Activated T-helper 1 cell treated with anti-CD3 and anti-CD28 coated beads, Interleukin-12 subunit alpha, Interleukin-12 subunit beta, Interleukin-2, Interleukin-4 antibody, amounts not matched to agents 30 ng/mL and 10 ng/mL and 1 ng/mL, durations not matched to agents 14 hours and 24 hours and 36 hours (primary cell): ENCODE measurements around the gene PLD5. TPM values are rescaled to one million over a fixed set of nuclear protein-coding genes. Genes with fewer than 3 reads are reported as not detected.
"Not testable (repeated sequence)": the region's sequence is repeated elsewhere in the genome, so short reads cannot be mapped to it uniquely, and the experiment has no call there.

Experiments
- DNase-seq: peaks from one replicate; pipeline ENCODE4 v3.0.0; 2021; ENCODE audit warnings: low spot score
- H3K27ac Mint-ChIP-seq: one replicate; pipeline ENCODE4 v1.8.0; 2021; ENCODE audit warnings: mild to moderate bottlenecking, mixed read lengths
- H3K27me3 Mint-ChIP-seq: one replicate; pipeline ENCODE4 v1.8.0; 2022; ENCODE audit warnings: mild to moderate bottlenecking, moderate library complexity, mixed read lengths; ENCODE audit not compliant: insufficient read depth
- H3K36me3 Mint-ChIP-seq: one replicate; pipeline ENCODE4 v1.8.0; 2021; ENCODE audit warnings: low read depth, mixed read lengths
- H3K4me1 Mint-ChIP-seq: one replicate; pipeline ENCODE4 v1.8.0; 2021; ENCODE audit warnings: low read depth, mixed read lengths
- H3K4me3 Mint-ChIP-seq: one replicate; pipeline ENCODE4 v1.8.0; 2021; ENCODE audit warnings: mild to moderate bottlenecking, moderate library complexity, mixed read lengths
- H3K9me3 Mint-ChIP-seq: one replicate; pipeline ENCODE4 v1.8.0; 2021; ENCODE audit warnings: mixed read lengths
- intact Hi-C: fragments of 100-400 bp; cut with micrococcal nuclease; formaldehyde crosslinking; loops from one replicate; pipeline ENCODE4 v1.15.1; 2024
- total RNA-seq: library from RNA; stranded (reverse); gene quantifications from 2 replicates; pipeline ENCODE4 v1.2.3, GENCODE V29; 2022

PLD5 gene
- total RNA-seq, 1 donor from 2014 or later = not detected

DNA sequence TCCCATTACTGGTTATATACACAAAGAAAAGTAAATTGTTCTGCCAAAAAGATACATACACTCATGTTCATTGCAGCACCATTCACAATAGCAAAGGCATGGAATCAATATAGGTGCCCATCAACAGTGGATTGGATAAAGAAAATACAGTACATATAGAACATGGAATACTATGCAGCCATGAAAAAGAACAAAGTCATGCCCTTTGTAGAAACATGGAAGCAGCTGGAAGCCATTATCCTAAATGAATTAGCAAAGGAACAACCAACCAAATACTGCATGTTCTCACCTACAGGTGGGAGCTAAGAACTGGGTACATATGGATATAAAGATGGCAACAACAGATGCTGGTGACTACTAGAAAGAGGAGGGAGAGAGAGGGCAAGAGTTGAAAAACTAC is 132.6 kb downstream of the PLD5 start:
- intact Hi-C loops = no loop called here
- Mint-ChIP-seq H3K4me3 (no peak overlapping the region), H3K27ac (no peak overlapping the region), H3K36me3 (no peaks in the 10 kb centered on the region), H3K4me1 (no peaks in the 10 kb centered on the region), H3K27me3 (no peaks in the 10 kb centered on the region), H3K9me3 (no peaks in the 10 kb centered on the region)
- DNase-seq = no peak

DNA sequence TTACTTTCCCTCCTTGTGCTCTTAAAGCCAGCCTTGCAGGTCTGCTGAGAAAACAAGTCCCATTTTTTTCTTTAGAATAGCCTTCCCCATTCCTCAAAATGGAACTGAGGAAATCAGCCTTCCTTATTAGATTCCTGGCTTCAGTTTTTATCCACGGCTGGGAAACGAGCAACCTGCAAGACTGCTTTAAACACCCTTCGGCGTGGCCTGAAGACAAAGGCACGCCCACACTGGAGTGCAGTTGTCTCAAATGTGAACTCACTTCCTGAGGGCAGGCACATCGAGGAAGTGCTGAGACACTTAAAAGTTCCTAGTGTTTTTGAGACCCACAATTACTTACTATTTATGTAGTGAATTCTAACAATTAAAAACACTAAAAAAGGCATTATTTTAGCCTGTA is 148.4 kb downstream of the PLD5 start:
- DNase-seq, H3K4me1 Mint-ChIP-seq, H3K27me3 Mint-ChIP-seq, H3K36me3 Mint-ChIP-seq, H3K4me3 Mint-ChIP-seq, H3K27ac Mint-ChIP-seq, intact Hi-C loops: not testable (repeated sequence)
- H3K9me3 Mint-ChIP-seq = peaks cover 20% of the 10 kb centered on the region

DNA sequence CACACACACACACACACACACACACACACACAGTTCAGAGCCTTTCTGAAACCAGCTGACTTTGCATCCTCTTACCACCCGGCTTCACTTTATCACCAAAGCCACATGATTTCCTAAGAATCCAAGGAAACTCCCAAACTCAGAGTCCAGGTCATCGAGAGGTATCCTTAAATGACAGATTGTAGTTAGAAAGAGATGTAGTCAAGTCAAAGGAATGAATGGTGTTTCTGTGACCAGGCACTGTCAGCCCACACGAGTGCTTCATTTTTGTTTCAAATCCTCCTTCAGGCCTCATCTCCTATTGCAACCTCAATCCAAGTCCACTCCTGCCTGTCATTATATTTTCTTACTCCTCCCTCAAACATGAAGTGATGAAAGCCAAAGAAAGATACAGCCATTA is 174.1 kb downstream of the PLD5 start:
- not testable (repeated sequence) for H3K4me1 Mint-ChIP-seq

DNA sequence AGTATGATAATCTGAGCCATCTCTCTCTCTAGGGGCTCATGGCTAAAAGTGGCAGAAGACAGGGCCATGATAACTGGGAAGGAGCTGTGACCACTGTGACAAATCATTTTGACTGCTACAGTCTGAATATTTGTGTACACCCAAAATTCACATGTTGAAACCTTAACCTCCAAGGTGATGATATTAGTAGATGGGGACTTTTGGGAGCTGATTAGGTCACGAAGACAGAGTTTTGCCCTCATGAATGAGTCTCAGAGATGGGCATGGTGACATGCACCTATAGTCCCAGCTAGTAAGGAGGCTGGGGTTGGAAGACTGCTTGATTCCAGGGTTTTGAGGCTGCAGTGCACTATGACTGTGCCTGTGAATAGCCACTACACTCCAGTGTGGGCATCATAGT is 174.9 kb downstream of the PLD5 start:
- H3K4me1 Mint-ChIP-seq = no peaks in the 10 kb centered on the region
- no peak overlapping the region for H3K27ac Mint-ChIP-seq
- no peaks in the 10 kb centered on the region for H3K9me3 Mint-ChIP-seq
- intact Hi-C loops = no loop called here
- H3K27me3 Mint-ChIP-seq = no peaks in the 10 kb centered on the region
- DNase-seq = no peak
- H3K4me3 Mint-ChIP-seq = no peak overlapping the region
- H3K36me3 Mint-ChIP-seq = no peaks in the 10 kb centered on the region

More for the DNA sequence above, 174.1 kb downstream of the PLD5 start:
- DNase-seq, intact Hi-C loops, H3K27me3 Mint-ChIP-seq, H3K4me3 Mint-ChIP-seq, H3K27ac Mint-ChIP-seq, H3K9me3 Mint-ChIP-seq, H3K36me3 Mint-ChIP-seq: not testable (repeated sequence)

DNA sequence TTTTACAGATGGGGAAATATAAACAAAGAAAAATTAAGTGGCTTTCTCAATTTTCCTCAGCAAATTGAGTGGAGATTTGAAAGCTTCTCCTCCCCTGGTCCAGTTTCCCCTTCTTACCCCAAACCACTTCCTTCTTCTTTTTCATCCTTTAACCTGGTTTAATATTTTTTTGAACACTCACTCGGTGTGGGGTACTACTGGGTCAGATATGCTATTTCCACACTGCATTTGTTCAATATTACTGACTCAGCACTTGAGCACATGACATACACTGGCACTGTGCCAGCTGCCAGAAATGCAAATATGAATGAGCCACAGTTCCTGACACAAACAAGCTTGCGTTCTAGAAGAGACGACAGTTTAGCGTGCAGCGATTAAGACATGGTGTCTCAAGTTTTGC is 193.6 kb downstream of the PLD5 start:
- H3K4me1 Mint-ChIP-seq, DNase-seq, H3K4me3 Mint-ChIP-seq, intact Hi-C loops, H3K27ac Mint-ChIP-seq, H3K36me3 Mint-ChIP-seq, H3K9me3 Mint-ChIP-seq, H3K27me3 Mint-ChIP-seq: not testable (repeated sequence)

DNA sequence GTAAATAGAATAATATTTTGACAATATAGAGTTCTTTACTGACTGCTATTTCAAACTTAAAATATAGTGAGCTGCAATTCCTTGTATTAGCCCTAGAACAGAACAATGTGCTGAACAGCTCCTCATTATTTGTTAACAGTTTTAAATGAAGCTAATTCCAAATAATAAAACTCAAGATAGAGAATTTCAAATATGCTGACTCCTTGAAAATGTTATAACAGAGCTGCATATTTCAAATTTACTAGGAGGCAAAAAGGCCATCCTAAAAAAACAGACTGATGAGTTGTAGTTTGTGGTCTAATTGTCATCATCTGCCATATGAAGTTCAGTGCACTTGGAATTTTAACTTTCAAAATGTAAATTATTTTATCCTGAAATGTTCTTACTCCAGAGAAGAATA is 197.1 kb downstream of the PLD5 start:
- H3K4me3 Mint-ChIP-seq, intact Hi-C loops, H3K4me1 Mint-ChIP-seq, H3K9me3 Mint-ChIP-seq, H3K27me3 Mint-ChIP-seq, DNase-seq, H3K27ac Mint-ChIP-seq, H3K36me3 Mint-ChIP-seq: not testable (repeated sequence)

DNA sequence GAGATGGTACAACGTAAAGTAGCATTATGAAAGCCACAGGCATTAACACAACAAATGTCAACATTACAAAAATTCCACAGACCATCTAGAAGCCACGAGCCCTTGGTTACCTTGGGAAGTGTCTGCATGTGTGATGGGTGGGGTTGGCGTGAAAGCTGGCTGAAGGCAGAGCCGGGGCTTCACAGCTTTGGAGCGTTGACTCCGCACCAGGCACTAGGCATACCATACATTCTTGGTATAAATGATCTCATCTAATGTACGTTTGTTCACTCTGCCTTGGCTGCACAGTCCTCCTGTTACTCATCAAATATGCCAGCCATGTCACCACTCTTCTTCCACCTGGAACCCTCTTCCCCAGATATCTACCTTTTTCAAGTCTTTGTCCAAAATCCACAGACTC is 202.5 kb downstream of the PLD5 start:
- H3K4me3 Mint-ChIP-seq, H3K36me3 Mint-ChIP-seq, intact Hi-C loops, H3K4me1 Mint-ChIP-seq, H3K27me3 Mint-ChIP-seq, H3K9me3 Mint-ChIP-seq, DNase-seq, H3K27ac Mint-ChIP-seq: not testable (repeated sequence)

DNA sequence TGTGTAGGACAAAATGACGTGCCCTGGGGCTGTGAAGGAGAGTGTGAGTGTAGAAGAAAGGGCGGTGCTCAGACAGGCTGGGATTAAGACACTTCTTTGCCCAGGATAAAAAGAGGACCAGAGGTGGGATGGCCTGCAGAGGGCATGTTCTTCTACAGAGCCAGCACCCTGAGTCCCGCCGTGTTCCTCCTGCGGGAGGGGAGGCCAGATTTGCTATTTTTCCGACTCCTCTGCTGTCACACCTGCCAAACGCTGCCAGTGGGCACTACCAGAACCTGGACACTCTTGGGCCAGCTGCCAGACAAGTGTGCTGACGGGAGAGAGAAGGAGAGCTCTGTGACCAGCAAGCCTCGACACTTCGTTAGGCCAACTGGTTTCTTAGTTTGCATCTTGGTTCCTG is 206.4 kb downstream of the PLD5 start:
- Mint-ChIP-seq H3K4me3 (no peak overlapping the region), H3K36me3 (no peaks in the 10 kb centered on the region), H3K27ac (no peak overlapping the region), H3K9me3 (no peaks in the 10 kb centered on the region), H3K4me1 (no peaks in the 10 kb centered on the region), H3K27me3 (no peaks in the 10 kb centered on the region)
- intact Hi-C loops = no loop called here
- no peak for DNase-seq

DNA sequence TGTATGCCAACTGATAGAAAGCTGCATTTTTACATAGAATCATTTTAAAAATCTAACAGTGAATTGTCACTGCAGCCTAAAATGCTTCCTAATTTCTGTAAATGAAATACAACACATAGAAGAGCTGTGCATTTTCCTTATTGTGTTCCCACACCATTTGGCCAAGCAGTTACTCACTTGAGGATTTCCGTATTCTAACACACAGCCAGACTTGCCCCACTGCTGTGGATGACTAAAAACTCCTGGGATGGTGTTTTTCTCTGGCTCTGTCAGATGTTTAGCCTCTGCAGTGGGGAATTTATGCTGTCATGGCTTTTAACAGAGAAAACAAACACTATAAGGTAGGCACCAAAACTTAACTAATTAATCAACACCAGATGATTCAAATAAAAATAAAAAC is 209.6 kb downstream of the PLD5 start:
- H3K4me1 Mint-ChIP-seq, H3K27ac Mint-ChIP-seq, H3K9me3 Mint-ChIP-seq, H3K36me3 Mint-ChIP-seq, intact Hi-C loops, H3K27me3 Mint-ChIP-seq, H3K4me3 Mint-ChIP-seq, DNase-seq: not testable (repeated sequence)

DNA sequence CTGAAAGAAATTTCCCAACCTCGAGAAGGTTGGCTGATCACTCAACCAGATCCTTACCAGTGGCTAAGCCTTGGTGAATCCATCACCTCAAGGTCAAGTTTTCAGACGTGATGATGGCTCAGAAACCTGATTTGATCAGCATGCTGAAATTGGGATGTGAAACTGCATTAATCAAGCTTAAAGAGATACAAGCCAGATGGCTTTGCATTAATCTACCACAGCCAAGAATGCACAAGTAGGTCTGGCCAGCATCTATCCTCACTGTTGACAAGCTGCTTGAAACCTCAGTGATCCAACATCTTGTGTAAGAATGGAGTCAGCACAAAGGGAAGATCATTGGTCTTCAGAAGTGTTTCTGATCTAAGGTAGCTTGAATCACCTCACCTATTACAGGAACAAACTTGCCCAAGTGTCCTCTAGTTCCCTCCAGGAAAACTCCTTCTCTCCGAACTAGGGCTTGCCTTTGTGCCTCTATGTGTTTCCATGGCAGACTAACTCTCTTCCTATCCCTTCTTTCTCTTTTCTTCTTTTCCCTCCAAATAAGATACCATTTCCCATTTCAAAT is 210.3 kb downstream of the PLD5 start:
- H3K36me3 Mint-ChIP-seq, H3K4me1 Mint-ChIP-seq, H3K27ac Mint-ChIP-seq, H3K27me3 Mint-ChIP-seq, intact Hi-C loops, DNase-seq, H3K4me3 Mint-ChIP-seq, H3K9me3 Mint-ChIP-seq: not testable (repeated sequence)

DNA sequence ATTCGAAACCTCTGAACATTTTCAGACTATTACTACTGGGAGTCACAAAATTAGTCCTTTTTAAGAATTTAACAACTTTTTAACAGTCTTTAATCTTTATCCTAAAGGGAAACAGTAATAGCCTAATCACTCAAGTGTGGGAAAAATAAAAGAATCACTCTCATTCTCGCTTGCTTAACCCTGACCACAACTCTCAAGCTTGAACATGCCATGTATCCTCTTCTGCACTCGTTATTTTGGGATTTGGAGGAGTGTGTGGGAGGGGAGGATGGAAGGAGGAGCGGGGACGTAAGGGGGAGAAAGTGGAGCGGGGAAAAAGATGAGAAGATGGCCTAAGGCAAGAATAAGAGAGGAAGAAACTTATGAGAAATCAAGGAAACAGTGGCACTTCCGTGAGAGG is 215.8 kb downstream of the PLD5 start:
- DNase-seq, H3K36me3 Mint-ChIP-seq, H3K27me3 Mint-ChIP-seq, H3K9me3 Mint-ChIP-seq, H3K4me1 Mint-ChIP-seq, H3K27ac Mint-ChIP-seq, H3K4me3 Mint-ChIP-seq, intact Hi-C loops: not testable (repeated sequence)

DNA sequence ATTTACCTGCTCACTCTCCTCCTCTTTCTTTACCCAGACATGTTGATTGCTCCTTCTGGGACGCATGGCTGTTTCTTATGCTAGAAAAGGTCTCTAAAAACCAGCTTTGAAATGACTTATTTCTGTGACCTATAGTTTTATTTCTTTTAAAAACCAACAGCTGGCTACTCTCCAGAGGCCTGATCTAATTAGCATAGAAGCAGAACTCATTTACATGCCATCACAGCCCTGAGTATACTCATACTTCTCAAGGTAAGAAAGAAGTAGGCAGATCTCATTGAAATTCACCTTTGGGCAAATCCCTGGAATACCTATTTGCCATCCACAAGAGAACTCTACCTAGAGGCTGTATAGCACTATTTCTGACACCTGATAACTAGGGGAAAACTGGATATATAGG is 230.7 kb downstream of the PLD5 start:
- H3K27me3 Mint-ChIP-seq, DNase-seq, H3K4me3 Mint-ChIP-seq, H3K36me3 Mint-ChIP-seq, H3K9me3 Mint-ChIP-seq, H3K4me1 Mint-ChIP-seq, intact Hi-C loops, H3K27ac Mint-ChIP-seq: not testable (repeated sequence)

DNA sequence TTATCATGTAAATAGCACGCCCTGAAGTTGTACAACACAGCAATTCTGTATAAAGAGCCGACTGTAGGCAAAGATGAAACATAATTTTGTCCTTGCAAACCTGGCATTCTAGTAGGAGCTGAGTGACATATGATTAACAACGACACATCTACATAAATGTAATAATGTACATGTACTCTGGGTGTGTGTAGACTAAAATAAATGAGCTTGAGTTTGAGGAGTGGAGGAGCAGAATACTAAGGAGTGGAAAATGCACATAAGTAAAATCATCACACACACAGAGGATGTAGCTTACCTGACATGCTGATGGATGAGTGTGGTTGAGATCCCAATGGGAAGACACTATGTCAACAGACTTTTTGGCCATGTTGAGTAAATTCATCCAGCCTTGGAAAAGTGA is 236.4 kb downstream of the PLD5 start:
- H3K27me3 Mint-ChIP-seq, intact Hi-C loops, H3K4me1 Mint-ChIP-seq, DNase-seq, H3K4me3 Mint-ChIP-seq, H3K36me3 Mint-ChIP-seq, H3K9me3 Mint-ChIP-seq, H3K27ac Mint-ChIP-seq: not testable (repeated sequence)

DNA sequence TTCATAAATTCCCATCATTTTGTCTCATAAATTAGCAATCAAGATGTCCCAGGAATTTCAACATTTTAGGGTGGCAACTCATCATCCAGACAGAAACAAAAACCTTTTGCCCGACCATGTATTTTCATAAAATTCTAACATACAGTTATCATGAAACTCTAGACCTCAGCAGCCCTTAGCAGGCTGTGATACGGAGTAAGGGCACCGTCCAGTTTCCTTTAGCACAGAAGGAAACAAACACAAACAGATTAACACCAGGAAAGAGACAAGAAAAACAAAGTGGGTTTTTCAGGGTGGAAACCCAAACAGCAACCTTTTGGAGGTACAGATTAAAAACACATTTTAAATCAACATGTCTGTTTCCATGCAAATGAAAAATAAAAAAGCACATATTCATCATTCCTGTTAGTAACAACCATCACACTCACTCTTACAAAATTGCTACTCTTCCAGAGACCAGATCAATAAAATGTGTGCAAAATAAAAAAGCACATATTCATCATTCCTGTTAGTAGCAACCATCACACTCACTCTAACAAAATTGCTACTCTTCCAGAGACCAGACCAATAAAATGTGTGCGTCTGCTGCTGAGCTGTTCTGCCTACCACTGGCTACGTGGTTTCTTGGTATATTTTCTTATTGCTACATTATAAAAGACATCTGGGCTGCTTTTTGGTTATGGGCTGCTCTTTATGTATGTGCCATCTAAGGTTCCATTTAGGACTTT is 241.6 kb downstream of the PLD5 start:
- H3K9me3 Mint-ChIP-seq, DNase-seq, H3K4me1 Mint-ChIP-seq, H3K27ac Mint-ChIP-seq, H3K27me3 Mint-ChIP-seq, H3K4me3 Mint-ChIP-seq, intact Hi-C loops, H3K36me3 Mint-ChIP-seq: not testable (repeated sequence)
